ENCODE results near the gene MKNK2. TPM values are rescaled to one million over a fixed set of nuclear protein-coding genes. Genes with fewer than 3 reads are reported as not detected.
"Not testable (repeated sequence)": the region's sequence is repeated elsewhere in the genome, so short reads cannot be mapped to it uniquely, and the experiment has no call there.

MKNK2 gene
- total and polyA plus RNA-seq, 2 donors (not counting 3 experiments of a cell fraction or from before 2014, with no cell fraction given) = 65.1 to 86.1 TPM

DNA sequence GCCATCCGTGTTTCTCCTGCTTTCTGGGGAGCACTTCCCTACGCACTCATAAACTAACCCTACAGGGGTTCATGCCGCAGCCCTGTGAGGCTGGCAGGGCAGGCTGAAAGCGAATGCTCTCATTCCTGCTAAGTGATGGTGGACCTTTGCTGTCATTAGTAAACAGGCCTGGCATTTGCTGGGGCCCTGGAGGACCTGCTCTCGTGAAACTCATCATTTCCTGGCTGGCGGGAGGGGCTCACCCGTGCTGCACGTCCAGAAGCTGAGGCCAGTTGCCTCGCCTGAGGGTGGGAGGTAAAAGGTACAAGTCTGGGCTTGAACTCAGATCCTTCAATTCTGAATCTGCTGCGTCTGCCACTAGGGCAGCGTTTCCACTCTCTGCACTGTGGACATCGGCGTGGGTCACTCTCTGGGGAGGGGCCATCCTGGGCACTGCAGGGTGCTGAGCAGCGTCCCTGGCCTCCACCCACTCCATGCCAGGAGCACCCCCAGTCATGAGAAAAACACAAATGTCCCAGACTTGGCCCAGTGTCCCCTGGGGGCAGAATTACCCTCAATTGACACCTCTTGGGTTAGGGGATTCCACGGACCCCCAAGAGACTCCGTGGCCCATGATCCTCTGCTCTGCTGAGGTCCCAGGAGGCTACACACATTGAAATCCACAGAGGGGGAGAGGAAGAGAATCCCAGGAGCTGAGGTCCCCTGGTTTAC lies 38.1 kb upstream of the MKNK2 start:
- CTCF ChIA-PET = interaction anchor here (1.1 to 1.5 kb wide), 2 partner anchors 20 to 71 kb away, joined by 3 to 4 read pairs; no protein-coding TSS in a partner anchor
- peaks cover 40% of the 10 kb centered on the region for H3K79me2 ChIP-seq (ENCODE audit: control insufficient read depth, insufficient read depth, low read length)
- H3K9me3 ChIP-seq (replicated peaks; ENCODE audit: control insufficient read depth, insufficient read depth, low read length) = no peaks in the 10 kb centered on the region
- TF ChIP-seq MYC (IDR thresholded peaks at IDR 0.05; ENCODE audit: low read depth, low read length) (no peak), POLR2AphosphoS5 (IDR thresholded peaks at IDR 0.05; ENCODE audit: insufficient read depth, low read depth, low read length) (no peak), POLR2A (IDR thresholded peaks at IDR 0.05; ENCODE audit: low read depth, low read length) (no peak), GATA2 (IDR thresholded peaks at IDR 0.05; ENCODE audit: insufficient read depth, insufficient read length, low read depth, low read length) (no peak), FOS (IDR thresholded peaks at IDR 0.05; ENCODE audit: borderline replicate concordance, insufficient read depth, low read length) (no peak)
- TF ChIP-seq, protein P1, sequence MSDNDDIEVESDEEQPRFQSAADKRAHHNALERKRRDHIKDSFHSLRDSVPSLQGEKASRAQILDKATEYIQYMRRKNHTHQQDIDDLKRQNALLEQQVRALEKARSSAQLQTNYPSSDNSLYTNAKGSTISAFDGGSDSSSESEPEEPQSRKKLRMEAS (IDR thresholded peaks at IDR 0.05; ENCODE audit: insufficient read depth, insufficient read length) = no peak
- H3K27ac ChIP-seq (ENCODE audit: insufficient read depth, low read depth, low read length) = peak overlapping the region; percentile 53
- no peaks in the 10 kb centered on the region for H4K20me1 ChIP-seq (replicated peaks; ENCODE audit: control insufficient read depth, extremely low read depth, insufficient read depth, low read length)
- peak; percentile 59 for FAIRE-seq
- H3K27me3 ChIP-seq (ENCODE audit: control insufficient read depth in 2 of 2, insufficient read depth in 2 of 2, low read length in 2 of 2) = no peaks in the 10 kb centered on the region
- peak; percentile 31 for DNase-seq (ENCODE audit: low read depth, low spot score)
- H3K4me3 ChIP-seq (replicated peaks in 1 of 3; ENCODE audit: insufficient read depth in 1 of 3, low read depth in 1 of 3, low read length in 3 of 3) = no peak overlapping the region
- no peaks in the 10 kb centered on the region for H3K9me1 ChIP-seq (replicated peaks; ENCODE audit: control insufficient read depth, extremely low read depth, insufficient read depth, low read length)
- intact Hi-C loops (cut with micrococcal nuclease) (no loop called here), dilution Hi-C loops (cut with MboI; ENCODE audit: extremely low pct_ligation_motif_present, low sequenced_read_pairs) (no loop called here)
- H3K9ac ChIP-seq (replicated peaks; ENCODE audit: extremely low read depth, insufficient read depth, low read length) = no peak overlapping the region
- no peak overlapping the region for H2AFZ ChIP-seq (ENCODE audit: low read depth, low read length)
- POLR2A ChIA-PET = no interaction called here
- peaks cover 36% of the 10 kb centered on the region for H3K4me1 ChIP-seq (ENCODE audit: control insufficient read depth, extremely low read depth, insufficient read depth, low read length)
- no peaks in the 10 kb centered on the region for H3K36me3 ChIP-seq (ENCODE audit: control insufficient read depth in 2 of 2, extremely low read depth in 1 of 2, insufficient read depth in 2 of 2, low read length in 2 of 2)
- no peak overlapping the region for H3K4me2 ChIP-seq (ENCODE audit: insufficient read depth, low read length)
- TSS peak; percentile 67 for BruUV-seq (replicated peaks)

DNA sequence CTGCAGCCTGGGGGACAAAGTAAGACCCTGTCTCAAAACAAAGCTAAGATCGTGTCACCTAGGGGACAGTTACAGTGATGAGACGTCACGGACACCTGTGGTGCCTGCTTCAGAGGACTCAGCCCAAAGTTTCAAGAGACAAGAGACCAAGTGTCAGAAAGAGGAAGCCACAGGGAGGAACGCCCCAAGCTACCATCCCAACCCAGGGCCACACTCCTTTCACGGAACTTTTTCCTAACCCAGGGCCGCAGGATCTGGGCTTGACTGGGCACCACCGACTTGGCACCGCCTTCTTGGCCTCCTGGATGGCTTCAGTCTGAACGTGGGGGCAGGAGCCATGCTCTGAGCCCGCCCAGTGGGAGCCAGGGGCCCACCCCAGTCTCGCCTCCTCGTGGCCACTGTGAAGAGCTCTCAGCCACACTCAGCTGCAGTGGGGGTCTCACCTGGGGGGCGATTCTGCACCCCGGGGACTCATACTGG lies 36.6 kb upstream of the MKNK2 start:
- Histone ChIP-seq H2AFZ (ENCODE audit: low read depth, low read length) (no peak overlapping the region), H4K20me1 (replicated peaks; ENCODE audit: control insufficient read depth, extremely low read depth, insufficient read depth, low read length) (no peaks in the 10 kb centered on the region), H3K4me1 (ENCODE audit: control insufficient read depth, extremely low read depth, insufficient read depth, low read length) (peaks cover 36% of the 10 kb centered on the region), H3K9ac (replicated peaks; ENCODE audit: extremely low read depth, insufficient read depth, low read length) (no peak overlapping the region), H3K9me1 (replicated peaks; ENCODE audit: control insufficient read depth, extremely low read depth, insufficient read depth, low read length) (no peaks in the 10 kb centered on the region), H3K27ac (ENCODE audit: insufficient read depth, low read depth, low read length) (no peak overlapping the region), H3K4me3 (replicated peaks in 1 of 3; ENCODE audit: insufficient read depth in 1 of 3, low read depth in 1 of 3, low read length in 3 of 3) (no peak overlapping the region), H3K36me3 (ENCODE audit: control insufficient read depth in 2 of 2, extremely low read depth in 1 of 2, insufficient read depth in 2 of 2, low read length in 2 of 2) (no peaks in the 10 kb centered on the region), H3K27me3 (ENCODE audit: control insufficient read depth in 2 of 2, insufficient read depth in 2 of 2, low read length in 2 of 2) (no peaks in the 10 kb centered on the region), H3K79me2 (ENCODE audit: control insufficient read depth, insufficient read depth, low read length) (peaks cover 31% of the 10 kb centered on the region), H3K4me2 (ENCODE audit: insufficient read depth, low read length) (no peak overlapping the region), H3K9me3 (replicated peaks; ENCODE audit: control insufficient read depth, insufficient read depth, low read length) (no peaks in the 10 kb centered on the region)
- no peak for DNase-seq (ENCODE audit: low read depth, low spot score)
- no TSS peak for BruUV-seq (replicated peaks)
- TF ChIP-seq, protein P1 (IDR thresholded peaks at IDR 0.05; ENCODE audit: insufficient read depth, insufficient read length) = no peak
- TF ChIP-seq POLR2A (IDR thresholded peaks at IDR 0.05; ENCODE audit: low read depth, low read length) = peak; percentile 19
- no peak for TF ChIP-seq MYC (IDR thresholded peaks at IDR 0.05; ENCODE audit: low read depth, low read length)
- POLR2A ChIA-PET = no interaction called here
- dilution Hi-C loops (cut with MboI; ENCODE audit: extremely low pct_ligation_motif_present, low sequenced_read_pairs) = no loop called here
- CTCF ChIA-PET = interaction anchor here (1.2 kb wide), 2 partner anchors 8 to 18 kb away, joined by 3 read pairs; partner anchors contain the start of gene MOB3A
- no peak for FAIRE-seq
- intact Hi-C loops (cut with micrococcal nuclease) = no loop called here

DNA sequence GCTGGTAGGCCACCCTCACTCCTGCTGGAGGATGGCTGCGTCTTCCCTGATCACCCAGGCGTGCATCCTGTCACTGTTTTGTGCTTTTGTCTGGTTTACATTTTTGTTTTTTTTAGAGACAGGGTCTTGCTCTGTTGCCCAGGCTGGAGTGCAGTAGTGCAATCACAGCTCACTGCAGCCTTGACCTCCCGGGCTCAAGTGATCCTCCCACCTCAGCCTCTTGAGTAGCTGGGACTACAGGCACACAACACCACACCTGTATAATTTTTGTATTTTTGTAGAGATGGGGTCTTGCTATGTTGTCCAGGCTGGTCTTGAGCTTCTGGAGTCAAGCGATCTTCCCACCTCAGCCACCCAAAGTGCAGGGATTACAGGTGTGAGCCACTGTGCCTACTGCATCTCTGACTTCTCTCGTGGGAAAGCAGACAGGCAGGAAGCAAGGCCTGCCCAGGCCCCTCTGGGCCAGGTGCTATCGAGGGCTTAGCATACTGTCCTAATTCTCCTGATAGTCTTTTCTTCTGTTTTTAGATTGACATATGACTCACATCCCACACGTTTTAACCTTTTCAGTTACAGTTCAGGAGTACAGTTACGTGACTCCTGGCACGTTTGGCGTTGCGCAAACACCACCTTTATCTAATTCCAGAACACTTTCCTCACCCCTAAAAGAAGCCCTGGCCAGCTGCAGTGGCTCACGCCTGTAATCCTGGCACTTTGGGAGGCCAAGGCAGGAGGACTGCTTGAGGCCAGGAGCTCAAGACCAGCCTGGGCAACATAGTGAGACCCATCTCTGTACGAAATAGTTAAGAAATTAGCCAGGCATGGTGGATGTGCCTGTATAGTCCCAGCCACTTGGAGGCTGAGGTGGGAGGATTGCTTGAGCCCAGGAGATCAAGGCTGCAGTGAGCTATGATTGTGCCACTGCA lies 35.9 kb upstream of the MKNK2 start:
- H3K36me3 ChIP-seq (ENCODE audit: control insufficient read depth in 2 of 2, extremely low read depth in 1 of 2, insufficient read depth in 2 of 2, low read length in 2 of 2); H3K27ac ChIP-seq (ENCODE audit: insufficient read depth, low read depth, low read length); H3K4me2 ChIP-seq (ENCODE audit: insufficient read depth, low read length); H2AFZ ChIP-seq (ENCODE audit: low read depth, low read length); H3K4me3 ChIP-seq (replicated peaks in 1 of 3; ENCODE audit: insufficient read depth in 1 of 3, low read depth in 1 of 3, low read length in 3 of 3); POLR2A ChIA-PET; intact Hi-C loops (cut with micrococcal nuclease); FAIRE-seq; H3K27me3 ChIP-seq (ENCODE audit: control insufficient read depth in 2 of 2, insufficient read depth in 2 of 2, low read length in 2 of 2); H3K9me3 ChIP-seq (replicated peaks; ENCODE audit: control insufficient read depth, insufficient read depth, low read length); H3K9me1 ChIP-seq (replicated peaks; ENCODE audit: control insufficient read depth, extremely low read depth, insufficient read depth, low read length); dilution Hi-C loops (cut with MboI; ENCODE audit: extremely low pct_ligation_motif_present, low sequenced_read_pairs); BruUV-seq (replicated peaks); H3K9ac ChIP-seq (replicated peaks; ENCODE audit: extremely low read depth, insufficient read depth, low read length); DNase-seq (ENCODE audit: low read depth, low spot score); H4K20me1 ChIP-seq (replicated peaks; ENCODE audit: control insufficient read depth, extremely low read depth, insufficient read depth, low read length): not testable (repeated sequence)
- H3K4me1 ChIP-seq (ENCODE audit: control insufficient read depth, extremely low read depth, insufficient read depth, low read length) = peaks cover 36% of the 10 kb centered on the region
- H3K79me2 ChIP-seq (ENCODE audit: control insufficient read depth, insufficient read depth, low read length) = peaks cover 34% of the 10 kb centered on the region
- CTCF ChIA-PET = interaction anchor here (1.2 kb wide), 2 partner anchors 9 to 17 kb away, joined by 3 read pairs; partner anchors contain the start of gene MOB3A

Measured in endothelial cell of umbilical vein (primary cell).